Suprapubic skin (tissue), 3 donors: ENCODE measurements around the gene PVALB.

Source experiments
- CTCF ChIP-seq, 2 donors: fragments of 200-600 bp in 1 of 2; fragments of 450-650 bp in 1 of 2; sonication (generic) in 1 of 2; IDR thresholded peaks; one replicate each; pipeline ENCODE4 v1.5.1; 2016 to 2019; ENCODE audit warnings: antibody characterized with exemption in 2 of 2, mild to moderate bottlenecking in 1 of 2, moderate library complexity in 1 of 2
- POLR2AphosphoS5 ChIP-seq, 3 donors: sonication (generic); formaldehyde crosslinking; IDR thresholded peaks; one replicate each; pipeline ENCODE4 v1.6.1; 2017; ENCODE audit warnings: antibody characterized with exemption in 3 of 3

DNA sequence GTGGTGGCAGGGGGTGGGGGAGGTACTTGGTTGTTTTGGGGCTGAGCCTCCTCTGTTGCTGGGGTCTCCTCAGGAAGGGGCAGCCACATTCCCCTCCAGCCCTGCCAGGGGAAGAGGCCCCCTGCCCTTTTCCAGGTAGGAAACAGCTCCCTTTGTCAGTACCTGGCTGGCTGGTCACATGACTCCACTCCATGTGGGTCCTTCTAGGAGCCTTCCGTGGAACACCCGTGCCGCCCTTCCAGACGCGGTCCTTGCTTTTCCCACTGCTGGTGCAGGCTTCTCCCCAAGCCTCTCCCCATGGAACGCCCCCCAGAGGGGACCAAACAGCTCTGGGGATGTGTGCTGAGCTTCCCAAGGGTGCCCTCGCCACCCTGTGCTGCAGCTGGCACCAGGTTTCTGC lies 60.8 kb downstream of the PVALB start:
- no peak for TF ChIP-seq CTCF (IDR thresholded peaks at IDR 0.05)
- no peak for TF ChIP-seq POLR2AphosphoS5 (IDR thresholded peaks at IDR 0.05)
